GM19372 (cell line): ENCODE data around the gene SHROOM3.

Experiments
- ATAC-seq: cut with Tn5 transposase; IDR thresholded peaks from one replicate; pipeline ENCODE4 v1.9.1; 2021; ENCODE audit warnings: mild to moderate bottlenecking, low read depth, moderate library complexity; ENCODE audit not compliant: unreplicated experiment

Gene SHROOM3

GRCh38 chr4:76614589-76614988, 179.6 kb downstream of the SHROOM3 start:
- ATAC-seq: no peak

GRCh38 chr4:76615999-76616398, 181.0 kb downstream of the SHROOM3 start:
- ATAC-seq: no peak

GRCh38 chr4:76616526-76616925, 181.5 kb downstream of the SHROOM3 start:
- no peak for ATAC-seq

- ATAC-seq: no peak
Observed at GRCh38 chr4:76620723-76621468, 185.9 kb downstream of the SHROOM3 start.

GRCh38 chr4:76622126-76622525, 187.1 kb downstream of the SHROOM3 start:
- no peak for ATAC-seq

- ATAC-seq: no peak
Observed at GRCh38 chr4:76622717-76623116, 187.7 kb downstream of the SHROOM3 start.

- no peak for ATAC-seq
Observed at GRCh38 chr4:76623217-76624045, 188.4 kb downstream of the SHROOM3 start.

GRCh38 chr4:76624241-76624681, 189.2 kb downstream of the SHROOM3 start:
- ATAC-seq: no peak

- ATAC-seq: no peak
Observed at GRCh38 chr4:76624931-76625715, 190.1 kb downstream of the SHROOM3 start.

- ATAC-seq: no peak
Observed at GRCh38 chr4:76626686-76627465, 191.8 kb downstream of the SHROOM3 start.

GRCh38 chr4:76628251-76628650, 193.2 kb downstream of the SHROOM3 start:
- no peak for ATAC-seq

- no peak for ATAC-seq
Observed at GRCh38 chr4:76630741-76631140, 195.7 kb downstream of the SHROOM3 start.

GRCh38 chr4:76634220-76634619, 199.2 kb downstream of the SHROOM3 start:
- ATAC-seq: no peak

GRCh38 chr4:76637712-76638361, 202.8 kb downstream of the SHROOM3 start:
- no peak for ATAC-seq

- ATAC-seq: no peak
Observed at GRCh38 chr4:76639288-76639687, 204.3 kb downstream of the SHROOM3 start.

GRCh38 chr4:76640353-76640910, 205.4 kb downstream of the SHROOM3 start:
- no peak for ATAC-seq

- no peak for ATAC-seq
Observed at GRCh38 chr4:76641351-76641750, 206.3 kb downstream of the SHROOM3 start.

- no peak for ATAC-seq
Observed at GRCh38 chr4:76641758-76642157, 206.7 kb downstream of the SHROOM3 start.

GRCh38 chr4:76644831-76645485, 209.9 kb downstream of the SHROOM3 start:
- no peak for ATAC-seq
